Raji (cell line): ENCODE measurements around the gene GANAB.

Experiments used
- POLR2A ChIP-seq: IDR thresholded peaks from 2 replicates; pipeline ENCODE4 v1.6.1; 2011; ENCODE audit warnings: low read depth, low read length, control low read depth; ENCODE audit not compliant: insufficient read depth

Gene GANAB

GRCh38 chr11:62645946-62646824 lies at the start of gene GANAB:
Gene GANAB (minus strand): TSS chr11:62646613. CDS start chr11:62646599, 14 bp downstream.
- peak; percentile 85 for TF ChIP-seq POLR2A

GRCh38 chr11:62694455-62695167 lies 48.2 kb upstream of the GANAB start:
- no peak for TF ChIP-seq POLR2A

- TF ChIP-seq POLR2A: no peak
Observed at GRCh38 chr11:62689421-62690183, 43.2 kb upstream of the GANAB start, which contains the start of gene LRRN4CL. Gene LRRN4CL (minus strand): TSS chr11:62689530. CDS start chr11:62688508, 1,022 bp downstream.

GRCh38 chr11:62688491-62688890 lies 42.1 kb upstream of the GANAB start:
- no peak for TF ChIP-seq POLR2A

- no peak for TF ChIP-seq POLR2A
Observed at GRCh38 chr11:62687508-62688396, 41.3 kb upstream of the GANAB start.

- TF ChIP-seq POLR2A: no peak
Observed at GRCh38 chr11:62682518-62682917, 36.1 kb upstream of the GANAB start.

GRCh38 chr11:62680825-62681240 lies 34.4 kb upstream of the GANAB start:
- peak; percentile 37; the same call in 1 of the 2 replicates for TF ChIP-seq POLR2A

GRCh38 chr11:62678770-62679696 lies 32.6 kb upstream of the GANAB start, which contains the start of gene UBXN1:
Gene UBXN1 (minus strand): TSS chr11:62679073. CDS start chr11:62678923, 150 bp downstream.
- TF ChIP-seq POLR2A: peak; percentile 78

GRCh38 chr11:62678433-62678769 lies 32.0 kb upstream of the GANAB start:
- TF ChIP-seq POLR2A: no peak

GRCh38 chr11:62677714-62678113 lies 31.3 kb upstream of the GANAB start:
- no peak for TF ChIP-seq POLR2A

- TF ChIP-seq POLR2A: no peak
Observed at GRCh38 chr11:62677156-62677555, 30.7 kb upstream of the GANAB start.

GRCh38 chr11:62676698-62677097 lies 30.3 kb upstream of the GANAB start:
- TF ChIP-seq POLR2A: no peak

GRCh38 chr11:62673196-62673525 lies 26.7 kb upstream of the GANAB start:
- 0 out of 2 replicates have a peak, but pooled peaks have one; percentile 3 for TF ChIP-seq POLR2A
